Sigmoid colon (tissue), 7 donors: ENCODE measurements around the gene DDX5. TPM values are rescaled to one million over a fixed set of nuclear protein-coding genes. Genes with fewer than 3 reads are reported as not detected.

Experiments used
- DNase-seq: peaks from one replicate; pipeline ENCODE4 v3.0.0-alpha.2; 2019
- H3K27ac ChIP-seq, 4 donors: fragments of 200-600 bp; sonication (generic); one replicate each; pipeline ENCODE4 v1.5.1; 2016 to 2019; ENCODE audit warnings: mild to moderate bottlenecking in 1 of 4
- H3K27me3 ChIP-seq, 3 donors: fragments of 200-600 bp; sonication (generic); one replicate each; pipeline ENCODE4 v1.5.1; 2019; ENCODE audit warnings: mild to moderate bottlenecking in 1 of 3
- H3K36me3 ChIP-seq, 4 donors: fragments of 200-600 bp; sonication (generic); one replicate each; pipeline ENCODE4 v1.5.1; 2016 to 2019
- H3K4me1 ChIP-seq, 4 donors: fragments of 200-600 bp; sonication (generic); one replicate each; pipeline ENCODE4 v1.5.1; 2017 to 2019
- H3K4me3 ChIP-seq, 4 donors: fragments of 200-600 bp; sonication (generic); one replicate each; pipeline ENCODE4 v1.5.1; 2017 to 2019; ENCODE audit warnings: mild to moderate bottlenecking in 2 of 4, moderate library complexity in 1 of 4
- H3K9me3 ChIP-seq, 4 donors: fragments of 200-600 bp in 3 of 4; sonication (generic) in 3 of 4; one replicate each; pipeline versions ENCODE4 v1.5.1 to v1.6.1; 2013 to 2019
- EP300 ChIP-seq, 4 donors: sonication (generic); formaldehyde crosslinking; IDR thresholded peaks; one replicate each; pipeline ENCODE4 v1.6.1; 2017; ENCODE audit warnings: antibody characterized with exemption in 4 of 4
- POLR2A ChIP-seq, 2 donors: fragments of 450-650 bp; IDR thresholded peaks; one replicate each; pipeline ENCODE4 v1.6.1; 2016; ENCODE audit warnings: antibody characterized with exemption in 2 of 2, mild to moderate bottlenecking in 2 of 2, moderate library complexity in 2 of 2
- POLR2AphosphoS5 ChIP-seq, 4 donors: sonication (generic); formaldehyde crosslinking; IDR thresholded peaks; one replicate each; pipeline ENCODE4 v1.6.1; 2017; ENCODE audit warnings: antibody characterized with exemption in 4 of 4
- WGBS, 2 donors: extraction: QIAGEN DNeasy Blood & Tissue Kit; methylation state at CpG; one replicate each; pipeline ENCODE4 v1.1.7; 2013; 5-methylcytosine and 5-hydroxymethylcytosine counted together
- intact Hi-C: fragments of 100-400 bp; cut with DNase I; formaldehyde crosslinking; loops from one replicate; pipeline ENCODE4 v1.15.1; 2023
- polyA plus RNA-seq, 3 donors: library from polyadenylated mRNA; stranded (reverse); fragments of 200-250 nt; gene quantifications; one replicate each; pipeline ENCODE4 v1.2.3, GENCODE V29; 2013
- total RNA-seq, 4 donors: library from RNA; depleted of rRNA; stranded (reverse); fragments of >200 nt; gene quantifications; one replicate each; pipeline ENCODE4 v1.1.0, GENCODE V29; 2016
- TF ChIP-seq, protein P1 (sequence below), 4 experiments: fragments of 450-650 bp in 3 of 4; fragments of 200-600 bp in 1 of 4; IDR thresholded peaks; one replicate each; pipeline ENCODE4 v1.5.1; 2016 to 2019; ENCODE audit warnings: antibody characterized with exemption in 4 of 4, mild to moderate bottlenecking in 3 of 4, moderate library complexity in 2 of 4
- donor health status: healthy with polysubstance abuse.
- donor health status: Bipolar disorder and iron deficiency.
- donor health status: healthy.

Gene DDX5
- total and polyA plus RNA-seq, 7 donors: 187 to 1,652 (median 488) TPM

DNA sequence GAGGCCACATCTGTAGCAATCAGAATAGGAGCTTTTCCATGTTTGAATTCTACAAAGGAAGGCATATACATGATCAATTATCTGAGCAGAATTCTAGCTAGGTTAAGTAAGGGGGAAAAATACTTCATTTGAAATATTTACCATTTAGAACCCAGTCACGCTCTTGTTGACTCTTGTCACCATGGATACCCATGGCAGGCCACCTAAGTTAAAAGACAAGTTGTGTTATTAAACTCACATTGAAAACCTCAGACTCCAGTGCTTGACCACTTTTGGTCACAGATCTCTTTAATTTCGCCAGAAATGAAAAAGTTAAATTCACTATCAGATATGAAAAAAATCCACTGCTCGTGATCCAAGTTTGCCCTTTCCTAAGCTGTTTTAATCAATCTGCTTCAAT lies 4.1 kb downstream of the DDX5 start:
- 83 to 84% methylated on average over 3 of the region's 3 CpGs for WGBS, 2 donors
- no peak for DNase-seq
- Histone ChIP-seq H3K27ac (peak overlapping the region in 2 of 4 donors; percentile 2 to 100), H3K27me3 (no peaks in the 10 kb centered on the region), H3K4me1 (peaks cover 0 to 72% (median 53%) of the 10 kb centered on the region in 4 donors), H3K4me3 (no peak overlapping the region), H3K36me3 (peaks cover 50 to 71% (median 62%) of the 10 kb centered on the region in 4 donors), H3K9me3 (no peaks in the 10 kb centered on the region)
- TF ChIP-seq EP300 (IDR thresholded peaks at IDR 0.05) (no peak), POLR2AphosphoS5 (IDR thresholded peaks at IDR 0.05) (no peak), POLR2A (IDR thresholded peaks at IDR 0.05) (no peak)
- TF ChIP-seq, protein P1, sequence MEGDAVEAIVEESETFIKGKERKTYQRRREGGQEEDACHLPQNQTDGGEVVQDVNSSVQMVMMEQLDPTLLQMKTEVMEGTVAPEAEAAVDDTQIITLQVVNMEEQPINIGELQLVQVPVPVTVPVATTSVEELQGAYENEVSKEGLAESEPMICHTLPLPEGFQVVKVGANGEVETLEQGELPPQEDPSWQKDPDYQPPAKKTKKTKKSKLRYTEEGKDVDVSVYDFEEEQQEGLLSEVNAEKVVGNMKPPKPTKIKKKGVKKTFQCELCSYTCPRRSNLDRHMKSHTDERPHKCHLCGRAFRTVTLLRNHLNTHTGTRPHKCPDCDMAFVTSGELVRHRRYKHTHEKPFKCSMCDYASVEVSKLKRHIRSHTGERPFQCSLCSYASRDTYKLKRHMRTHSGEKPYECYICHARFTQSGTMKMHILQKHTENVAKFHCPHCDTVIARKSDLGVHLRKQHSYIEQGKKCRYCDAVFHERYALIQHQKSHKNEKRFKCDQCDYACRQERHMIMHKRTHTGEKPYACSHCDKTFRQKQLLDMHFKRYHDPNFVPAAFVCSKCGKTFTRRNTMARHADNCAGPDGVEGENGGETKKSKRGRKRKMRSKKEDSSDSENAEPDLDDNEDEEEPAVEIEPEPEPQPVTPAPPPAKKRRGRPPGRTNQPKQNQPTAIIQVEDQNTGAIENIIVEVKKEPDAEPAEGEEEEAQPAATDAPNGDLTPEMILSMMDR (IDR thresholded peaks at IDR 0.05): no peak
- intact Hi-C loops: loop anchor here (10.0 kb wide), 1 partner anchor 357 kb away; no protein-coding TSS in a partner anchor

DNA sequence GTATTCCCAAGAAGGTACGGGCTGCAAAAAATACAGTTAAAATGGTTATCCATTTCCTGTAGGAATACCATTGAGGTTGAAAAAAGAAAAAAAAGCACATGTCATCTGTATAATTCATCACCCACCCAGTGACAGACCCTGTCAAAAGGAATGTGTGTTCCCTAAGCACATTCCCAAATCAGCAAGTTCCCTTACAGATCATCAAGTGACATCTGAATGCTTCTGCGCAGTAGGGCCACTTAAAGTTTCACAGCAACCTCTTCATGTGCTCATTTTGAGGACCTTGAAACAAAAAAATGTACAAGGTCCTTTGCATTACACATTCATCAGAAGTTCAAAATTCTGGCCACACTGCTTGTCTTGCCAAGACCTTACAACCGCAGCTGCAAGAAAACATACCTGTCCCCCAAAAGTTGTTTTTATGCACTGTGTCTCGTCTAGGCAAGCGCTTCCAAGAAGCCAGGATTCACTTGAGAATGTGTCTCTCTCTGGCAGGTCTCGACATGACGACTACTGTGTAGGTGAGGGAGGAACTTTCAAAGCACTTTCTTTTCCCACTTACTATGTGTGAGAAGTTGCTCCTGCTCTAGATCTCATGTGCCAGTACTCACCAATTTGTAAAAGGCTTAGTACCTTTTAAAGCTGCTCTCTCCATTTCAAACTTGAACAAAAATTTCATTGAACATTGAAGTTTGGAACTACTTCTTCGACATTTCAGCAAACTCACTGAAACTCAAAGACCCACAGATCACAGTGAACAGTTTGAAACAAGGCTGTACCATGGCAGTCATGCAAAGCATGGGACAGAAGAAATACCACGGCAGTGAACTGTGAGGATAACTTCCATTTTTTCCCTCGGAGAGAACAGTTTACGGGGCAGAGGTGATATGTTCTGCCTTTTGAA lies 5.0 kb downstream of the DDX5 start:
- TF ChIP-seq POLR2A (IDR thresholded peaks at IDR 0.05) (no peak), EP300 (IDR thresholded peaks at IDR 0.05) (no peak), POLR2AphosphoS5 (IDR thresholded peaks at IDR 0.05) (peak in 1 of 4 donors; percentile 3)
- TF ChIP-seq, protein P1 (IDR thresholded peaks at IDR 0.05): no peak

DNA sequence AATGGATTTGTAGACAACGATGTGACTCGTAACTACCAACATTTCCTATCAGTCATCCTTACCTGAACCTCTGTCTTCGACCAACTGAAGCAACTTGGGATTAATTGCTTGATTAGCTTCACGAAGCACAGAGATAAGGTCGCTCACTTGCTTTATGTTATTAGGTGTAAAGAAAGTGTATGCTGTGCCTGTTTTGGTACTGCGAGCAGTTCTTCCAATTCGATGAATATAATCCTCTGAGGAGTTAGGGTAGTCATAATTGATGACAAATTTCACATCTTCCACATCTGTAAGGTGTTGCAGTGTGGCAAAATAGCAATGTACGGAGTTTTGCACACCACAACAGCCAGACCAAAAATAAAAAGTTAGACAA lies 5.6 kb downstream of the DDX5 start:
- DNase-seq: no peak
- Histone ChIP-seq H3K9me3 (no peaks in the 10 kb centered on the region), H3K4me3 (no peak overlapping the region), H3K27ac (peak overlapping the region in 1 of 4 donors; percentile 5), H3K27me3 (no peaks in the 10 kb centered on the region), H3K4me1 (peaks cover 0 to 81% (median 62%) of the 10 kb centered on the region in 4 donors), H3K36me3 (peaks cover 50 to 71% (median 62%) of the 10 kb centered on the region in 4 donors)
- 91 to 94% methylated on average over 8 of the region's 8 CpGs for WGBS, 2 donors
- no peak for TF ChIP-seq POLR2AphosphoS5 (IDR thresholded peaks at IDR 0.05)
- no peak for TF ChIP-seq POLR2A (IDR thresholded peaks at IDR 0.05)
- TF ChIP-seq, protein P1 (IDR thresholded peaks at IDR 0.05): no peak
- TF ChIP-seq EP300 (IDR thresholded peaks at IDR 0.05): no peak
- intact Hi-C loops: loop anchor here (10.0 kb wide), 1 partner anchor 356 kb away; no protein-coding TSS in a partner anchor

More for the DNA sequence above, 5.0 kb downstream of the DDX5 start:
- Histone ChIP-seq H3K4me1 (peaks cover 0 to 74% (median 56%) of the 10 kb centered on the region in 4 donors), H3K27ac (peak overlapping the region in 2 of 4 donors; percentile 2 to 4), H3K36me3 (peaks cover 50 to 71% (median 62%) of the 10 kb centered on the region in 4 donors), H3K27me3 (no peaks in the 10 kb centered on the region), H3K4me3 (no peak overlapping the region), H3K9me3 (no peaks in the 10 kb centered on the region)
- intact Hi-C loops: loop anchor here (10.0 kb wide), 1 partner anchor 356 kb away; no protein-coding TSS in a partner anchor
- DNase-seq: no peak
- 86 to 91% methylated on average over 11 of the region's 11 CpGs for WGBS, 2 donors

DNA sequence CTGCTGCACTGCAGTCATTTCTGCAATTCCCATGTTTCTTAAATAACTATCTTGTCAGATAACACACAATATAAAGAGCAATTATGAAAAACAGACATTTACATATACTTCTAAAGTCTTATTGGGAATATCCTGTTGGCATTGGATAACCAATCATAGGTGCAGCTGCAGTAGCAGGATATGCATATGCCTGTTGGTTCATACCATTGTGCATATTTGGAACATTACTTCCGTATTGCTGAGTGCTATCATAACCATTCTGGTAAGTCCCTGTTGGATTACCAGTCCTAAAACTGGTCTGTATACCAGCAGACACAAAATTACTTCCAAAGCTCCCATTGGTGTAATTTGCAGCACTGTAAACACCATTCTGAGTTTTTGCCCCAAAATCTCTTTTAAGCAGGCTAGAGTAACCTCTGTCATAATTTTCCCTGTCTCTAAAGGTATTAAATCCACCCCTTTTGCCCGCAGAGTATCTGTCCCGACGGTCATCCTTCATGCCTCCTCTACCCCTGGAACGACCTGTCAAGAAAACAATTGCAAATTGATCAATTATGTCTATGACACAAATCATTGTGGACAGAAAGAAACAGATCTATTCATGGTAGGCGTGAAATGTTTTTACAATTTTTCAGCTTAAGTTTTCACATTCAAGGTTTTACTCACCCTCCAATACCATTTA lies 6.1 kb downstream of the DDX5 start:
- Histone ChIP-seq H3K27ac (peak overlapping the region in 1 of 4 donors; percentile 5), H3K27me3 (no peaks in the 10 kb centered on the region), H3K9me3 (no peaks in the 10 kb centered on the region), H3K36me3 (peaks cover 50 to 71% (median 62%) of the 10 kb centered on the region in 4 donors), H3K4me3 (no peak overlapping the region), H3K4me1 (peaks cover 0 to 86% (median 68%) of the 10 kb centered on the region in 4 donors)
- no peak for DNase-seq
- TF ChIP-seq POLR2AphosphoS5 (IDR thresholded peaks at IDR 0.05) (peak in 1 of 4 donors; percentile 30), EP300 (IDR thresholded peaks at IDR 0.05) (no peak)
- intact Hi-C loops: loop anchor here (10.0 kb wide), 1 partner anchor 355 kb away; no protein-coding TSS in a partner anchor
- WGBS, 2 donors: 87 to 88% methylated on average over 6 of the region's 6 CpGs
